GM12874 (cell line): ENCODE data around the gene SHROOM3.

Experiments
- TF ChIP-seq, protein P1 (sequence below): IDR thresholded peaks from 2 replicates; pipeline ENCODE4 v1.5.1; 2011; ENCODE audit warnings: low read depth, mild to moderate bottlenecking, control low read depth, low read length, moderate library complexity; ENCODE audit not compliant: insufficient read depth

The SHROOM3 gene

DNA sequence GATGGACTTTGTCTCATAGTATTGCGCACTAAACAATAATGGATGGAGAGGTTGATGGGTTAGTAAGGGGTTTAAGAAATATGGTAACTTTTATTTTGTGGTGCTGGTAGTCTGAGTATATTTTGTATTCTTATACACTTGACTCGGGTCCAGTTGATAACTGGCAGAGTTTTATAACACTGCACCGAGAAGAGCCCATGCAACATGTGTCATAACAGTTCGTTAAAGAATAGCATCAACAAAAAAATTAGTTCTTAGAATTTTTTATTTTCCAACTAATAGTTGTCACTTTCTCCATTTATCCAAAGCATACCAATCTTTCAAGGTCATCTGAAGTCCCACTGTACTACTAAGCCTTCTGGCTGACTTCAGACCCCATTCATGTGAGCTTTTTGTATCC, 287.8 kb downstream of the SHROOM3 start:
- TF ChIP-seq, protein P1, sequence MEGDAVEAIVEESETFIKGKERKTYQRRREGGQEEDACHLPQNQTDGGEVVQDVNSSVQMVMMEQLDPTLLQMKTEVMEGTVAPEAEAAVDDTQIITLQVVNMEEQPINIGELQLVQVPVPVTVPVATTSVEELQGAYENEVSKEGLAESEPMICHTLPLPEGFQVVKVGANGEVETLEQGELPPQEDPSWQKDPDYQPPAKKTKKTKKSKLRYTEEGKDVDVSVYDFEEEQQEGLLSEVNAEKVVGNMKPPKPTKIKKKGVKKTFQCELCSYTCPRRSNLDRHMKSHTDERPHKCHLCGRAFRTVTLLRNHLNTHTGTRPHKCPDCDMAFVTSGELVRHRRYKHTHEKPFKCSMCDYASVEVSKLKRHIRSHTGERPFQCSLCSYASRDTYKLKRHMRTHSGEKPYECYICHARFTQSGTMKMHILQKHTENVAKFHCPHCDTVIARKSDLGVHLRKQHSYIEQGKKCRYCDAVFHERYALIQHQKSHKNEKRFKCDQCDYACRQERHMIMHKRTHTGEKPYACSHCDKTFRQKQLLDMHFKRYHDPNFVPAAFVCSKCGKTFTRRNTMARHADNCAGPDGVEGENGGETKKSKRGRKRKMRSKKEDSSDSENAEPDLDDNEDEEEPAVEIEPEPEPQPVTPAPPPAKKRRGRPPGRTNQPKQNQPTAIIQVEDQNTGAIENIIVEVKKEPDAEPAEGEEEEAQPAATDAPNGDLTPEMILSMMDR, result no peak

- TF ChIP-seq, protein P1, result no peak
Observed at GRCh38 chr4:76723373-76723772, 288.3 kb downstream of the SHROOM3 start.

DNA sequence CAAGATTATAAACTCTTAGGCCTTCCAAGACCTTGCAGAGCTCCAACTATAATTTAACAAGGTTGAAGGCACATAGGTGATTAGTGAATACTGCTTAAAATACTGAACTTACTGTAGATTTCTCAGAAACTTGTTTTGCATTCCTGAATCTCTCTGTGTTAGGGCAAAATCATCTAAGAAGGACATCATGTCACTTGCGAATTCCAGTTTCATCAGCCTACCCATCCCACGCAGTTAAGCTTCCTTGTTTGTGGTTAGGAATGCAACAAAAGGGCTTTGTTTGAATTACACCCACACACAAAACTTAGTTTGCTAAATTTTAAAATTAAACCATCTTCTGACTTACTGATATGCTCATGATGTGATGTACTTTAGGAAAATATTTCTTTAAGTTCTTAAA, 288.9 kb downstream of the SHROOM3 start:
- TF ChIP-seq, protein P1, result no peak

- TF ChIP-seq, protein P1, result no peak
Observed at GRCh38 chr4:76725039-76725438, 290.0 kb downstream of the SHROOM3 start.

DNA sequence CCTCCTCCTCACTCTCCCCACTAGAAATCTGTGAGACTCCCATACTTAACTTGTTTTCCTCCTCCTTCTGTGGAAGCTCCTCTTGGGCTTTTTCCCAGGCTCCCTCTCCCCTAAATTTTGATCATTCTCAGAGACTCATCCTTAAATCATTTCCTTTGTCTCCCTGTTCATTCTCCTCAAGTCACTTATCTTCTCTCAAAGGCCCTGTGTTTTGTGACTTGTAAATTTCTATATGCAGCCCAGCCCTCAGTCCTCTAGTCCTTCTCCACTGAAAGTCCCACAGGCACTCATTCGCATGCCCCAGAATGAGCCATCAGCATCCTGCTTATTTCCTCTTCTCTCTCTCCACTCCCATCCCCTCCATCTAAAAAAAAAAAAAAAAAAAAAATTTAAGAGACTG, 291.1 kb downstream of the SHROOM3 start:
- TF ChIP-seq, protein P1, result no peak

DNA sequence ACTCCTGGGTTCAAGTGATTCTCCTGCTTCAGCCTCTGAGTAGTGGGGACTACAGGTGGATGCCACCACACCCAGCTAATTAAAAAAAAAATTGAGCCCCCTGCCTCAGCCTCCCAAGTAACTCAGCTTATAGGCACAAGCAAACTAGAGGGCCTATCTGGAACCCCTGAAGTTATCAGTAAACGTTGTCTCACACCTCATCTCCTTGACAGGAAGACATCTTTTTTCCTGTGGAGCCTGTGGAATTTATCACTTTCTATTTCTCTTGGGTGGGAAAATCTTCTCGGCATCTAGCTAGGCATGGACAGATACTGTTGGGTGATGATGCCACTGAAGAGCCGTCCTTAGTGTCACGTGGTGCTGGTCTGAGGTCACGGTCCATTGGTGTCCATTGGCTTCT, 291.6 kb downstream of the SHROOM3 start:
- TF ChIP-seq, protein P1, result no peak

DNA sequence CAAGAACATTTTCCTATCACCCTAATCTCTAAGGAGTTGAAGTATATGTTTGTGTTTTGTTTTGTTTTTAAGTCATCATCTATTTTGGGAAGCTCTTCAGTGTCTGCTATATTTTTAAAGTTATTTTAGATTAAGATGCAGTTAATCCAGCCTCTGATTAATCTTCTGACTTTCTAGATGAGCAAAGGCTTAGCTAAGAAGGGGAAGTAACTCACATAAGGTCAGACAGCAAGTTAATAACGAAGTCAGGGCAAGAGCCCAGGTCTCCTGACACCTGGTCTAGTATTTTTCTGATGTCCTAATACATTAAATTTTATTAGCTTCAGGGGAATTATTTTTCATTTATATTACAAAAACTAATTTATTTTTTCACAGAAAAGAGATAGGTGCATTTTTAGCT, 294.4 kb downstream of the SHROOM3 start:
- TF ChIP-seq, protein P1, result no peak

DNA sequence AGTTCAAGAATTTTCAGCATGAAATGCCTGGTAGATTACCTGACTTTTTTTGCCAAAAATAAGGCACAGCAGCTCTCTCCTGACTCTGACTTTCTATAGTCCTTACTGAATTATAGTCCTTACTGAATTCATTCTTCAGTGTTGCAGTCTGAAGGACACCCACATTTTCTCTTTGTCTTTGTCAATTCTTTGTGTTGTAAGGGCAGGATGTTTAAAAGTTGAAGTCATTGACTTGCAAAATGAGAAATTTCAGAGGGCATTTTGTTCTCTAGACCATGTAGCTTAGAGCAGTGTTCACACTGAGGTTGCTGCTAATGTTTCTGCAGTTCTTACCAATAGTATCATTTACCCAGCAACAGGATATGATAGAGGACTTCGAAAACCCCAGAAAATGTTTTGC, 295.0 kb downstream of the SHROOM3 start:
- TF ChIP-seq, protein P1, result no peak
